ENCODE results near the gene ACP7.

ACP7 gene

GRCh38 chr19:39133431-39134270 is 49.5 kb downstream of the ACP7 start:
- in situ Hi-C loops (cut with MboI; ENCODE audit: low sequenced_read_pairs, unreplicated experiment), result no loop called here
- no peak for DNase-seq (ENCODE audit: low spot score)
- no peak for TF ChIP-seq CTCF (IDR thresholded peaks at IDR 0.05; ENCODE audit: borderline replicate concordance, control extremely low read depth, extremely low read depth, insufficient read depth, missing control alignments)

DNA sequence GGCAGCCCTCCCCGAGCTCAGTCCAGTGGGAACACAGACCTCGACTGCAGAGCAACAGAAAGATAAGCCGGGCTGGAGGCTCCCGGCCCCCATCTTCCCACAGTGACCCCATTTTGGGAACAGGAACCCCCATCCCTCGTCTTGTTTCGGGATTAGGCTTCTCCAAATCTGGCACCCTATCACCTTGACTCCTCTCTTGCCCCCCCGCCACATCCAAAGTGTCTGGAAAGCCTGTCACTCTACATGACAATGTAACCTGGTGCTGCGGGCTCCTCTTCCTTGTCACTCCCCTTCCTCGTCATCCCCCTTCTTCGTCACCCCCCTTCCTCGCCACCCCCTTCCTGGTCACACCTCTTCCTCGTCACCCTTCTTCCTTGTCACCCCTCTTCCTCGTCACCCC is 51.5 kb downstream of the ACP7 start:
- TF ChIP-seq CTCF (IDR thresholded peaks at IDR 0.05; ENCODE audit: borderline replicate concordance, control extremely low read depth, extremely low read depth, insufficient read depth, missing control alignments), result no peak
- in situ Hi-C loops (cut with MboI; ENCODE audit: low sequenced_read_pairs, unreplicated experiment), result no loop called here
- no peak for DNase-seq (ENCODE audit: low spot score)

- in situ Hi-C loops (cut with MboI; ENCODE audit: low sequenced_read_pairs, unreplicated experiment), result no loop called here
- TF ChIP-seq CTCF (IDR thresholded peaks at IDR 0.05; ENCODE audit: borderline replicate concordance, control extremely low read depth, extremely low read depth, insufficient read depth, missing control alignments), result no peak
- DNase-seq (ENCODE audit: low spot score), result no peak
Measured at GRCh38 chr19:39136225-39136940, 52.2 kb downstream of the ACP7 start.

DNA sequence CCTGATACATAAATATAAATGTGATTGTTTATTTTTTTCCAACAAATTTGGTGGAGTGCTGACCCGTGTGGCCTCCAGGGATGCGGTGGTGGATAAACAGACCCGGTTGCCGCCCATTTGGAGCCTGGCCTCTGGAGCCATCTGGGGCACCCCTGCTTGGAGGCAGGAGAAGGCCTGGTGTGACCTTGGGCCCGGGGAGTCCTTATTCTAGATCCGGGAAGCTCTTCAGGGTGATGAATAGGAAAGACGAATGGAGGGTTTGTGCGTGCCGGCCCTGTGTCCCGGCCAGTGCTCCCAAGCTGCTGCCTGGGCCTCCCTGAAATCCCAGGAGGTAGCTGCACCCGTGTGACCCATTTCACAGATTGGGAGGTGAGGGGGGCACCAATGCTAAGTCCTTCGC is 53.0 kb downstream of the ACP7 start:
- in situ Hi-C loops (cut with MboI; ENCODE audit: low sequenced_read_pairs, unreplicated experiment), result no loop called here
- no peak for DNase-seq (ENCODE audit: low spot score)
- TF ChIP-seq CTCF (IDR thresholded peaks at IDR 0.05; ENCODE audit: borderline replicate concordance, control extremely low read depth, extremely low read depth, insufficient read depth, missing control alignments), result no peak

DNA sequence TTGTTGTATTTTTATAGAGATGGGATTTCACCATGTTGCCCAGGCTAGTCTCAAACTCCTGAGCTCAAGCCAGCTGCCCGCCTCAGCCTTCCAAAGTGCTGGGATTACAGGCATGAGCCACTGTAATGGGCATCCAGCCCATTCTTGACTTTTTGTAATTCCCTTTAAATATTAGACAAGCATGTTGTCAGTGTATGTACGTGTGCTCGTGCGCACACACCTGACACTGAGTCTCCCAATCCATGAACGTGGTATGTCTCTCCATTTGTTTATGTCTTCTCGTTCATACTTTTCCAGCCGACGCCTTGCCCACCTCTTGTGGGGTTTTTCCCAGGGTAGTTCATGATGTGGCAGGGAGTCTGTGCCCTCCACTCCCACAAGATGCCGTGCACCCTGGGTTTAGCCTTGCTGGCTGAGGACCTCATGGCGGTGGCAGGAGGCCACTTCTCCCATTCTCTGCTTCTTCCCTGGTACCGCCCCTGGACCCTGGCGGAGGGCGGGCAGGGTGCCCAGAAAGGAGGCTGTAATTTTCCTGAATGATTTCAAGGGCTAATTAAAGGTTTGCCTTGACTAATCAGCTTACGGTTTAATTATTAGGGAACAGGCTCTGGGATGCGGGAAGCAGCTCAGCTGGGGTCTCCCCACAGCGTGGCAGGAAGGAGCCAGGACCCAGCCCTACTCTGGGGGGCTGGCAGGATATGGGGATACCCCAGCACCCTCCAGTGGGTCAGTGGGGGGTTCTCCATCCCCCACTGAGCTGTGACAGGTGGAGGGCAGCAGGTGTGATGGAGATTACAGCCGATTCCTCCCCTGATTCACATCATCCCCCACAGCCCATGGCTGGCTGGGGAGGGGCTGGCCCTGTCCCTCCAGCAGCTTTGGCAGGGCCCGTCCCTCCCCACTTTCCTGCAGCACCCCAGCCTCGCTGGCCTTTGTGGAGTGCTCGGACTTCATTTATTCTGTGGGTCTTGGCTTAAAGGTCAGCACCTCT is 54.3 kb downstream of the ACP7 start:
- no peak for DNase-seq (ENCODE audit: low spot score)
- in situ Hi-C loops (cut with MboI; ENCODE audit: low sequenced_read_pairs, unreplicated experiment), result no loop called here
- TF ChIP-seq CTCF (IDR thresholded peaks at IDR 0.05; ENCODE audit: borderline replicate concordance, control extremely low read depth, extremely low read depth, insufficient read depth, missing control alignments), result no peak

DNA sequence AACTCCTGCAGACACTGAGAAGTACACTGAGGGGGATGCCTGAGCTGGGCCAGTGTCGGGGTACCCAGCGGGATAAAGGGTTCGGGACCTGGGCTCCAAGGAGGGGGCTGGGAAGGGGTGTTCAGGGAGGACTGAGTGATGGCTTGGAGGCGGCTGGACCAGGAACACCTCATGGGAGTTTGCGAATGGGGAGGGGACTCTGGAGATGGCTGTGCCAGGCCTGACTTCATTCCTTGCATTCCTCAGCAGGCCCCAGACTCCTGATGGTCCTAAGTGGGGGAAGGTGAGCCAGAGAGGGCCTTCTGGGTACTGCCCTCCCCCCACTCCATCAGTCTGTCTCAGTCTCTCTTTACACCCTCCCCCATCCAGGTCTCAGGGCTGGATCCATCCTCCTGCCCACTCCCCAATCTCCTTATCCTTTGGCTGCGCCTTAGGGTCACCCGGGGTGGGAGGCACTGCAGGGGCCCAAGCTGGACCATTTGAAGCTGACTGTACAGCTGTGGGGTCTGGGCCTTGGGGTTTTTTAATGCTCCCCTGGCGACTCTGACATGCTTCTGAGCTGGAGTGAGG is 55.2 kb downstream of the ACP7 start:
- DNase-seq (ENCODE audit: low spot score), result no peak
- in situ Hi-C loops (cut with MboI; ENCODE audit: low sequenced_read_pairs, unreplicated experiment), result no loop called here
- TF ChIP-seq CTCF (IDR thresholded peaks at IDR 0.05; ENCODE audit: borderline replicate concordance, control extremely low read depth, extremely low read depth, insufficient read depth, missing control alignments), result no peak
